Measurements from ENCODE around the gene SETD3.

Gene SETD3

GRCh38 chr14:99451234-99451633 lies 29.4 kb downstream of the SETD3 start:
- DNase-seq = no peak

GRCh38 chr14:99450266-99450665 lies 30.4 kb downstream of the SETD3 start:
- no peak for DNase-seq

GRCh38 chr14:99447739-99448138 lies 32.9 kb downstream of the SETD3 start:
- DNase-seq = no peak

GRCh38 chr14:99445931-99446330 lies 34.7 kb downstream of the SETD3 start:
- no peak for DNase-seq

GRCh38 chr14:99441918-99442317 lies 38.7 kb downstream of the SETD3 start:
- DNase-seq = no peak

- DNase-seq = no peak
These were observed 39.3 kb downstream of the SETD3 start for GRCh38 chr14:99441157-99441870.

- DNase-seq = no peak
These were observed 40.4 kb downstream of the SETD3 start for GRCh38 chr14:99440278-99440677.

GRCh38 chr14:99437706-99438105 lies 43.0 kb downstream of the SETD3 start:
- no peak for DNase-seq

- peak; percentile 18 to 36 (median 21) for DNase-seq
These were observed 44.1 kb downstream of the SETD3 start for GRCh38 chr14:99436247-99437180.

GRCh38 chr14:99435327-99435726 lies 45.3 kb downstream of the SETD3 start:
- DNase-seq = no peak

- DNase-seq = no peak
These were observed 48.2 kb downstream of the SETD3 start for GRCh38 chr14:99432485-99432884.

GRCh38 chr14:99431986-99432385 lies 48.7 kb downstream of the SETD3 start:
- DNase-seq = no peak

GRCh38 chr14:99430491-99430890 lies 50.2 kb downstream of the SETD3 start:
- DNase-seq = no peak

- no peak for DNase-seq
These were observed 52.9 kb downstream of the SETD3 start for GRCh38 chr14:99427632-99428300.

GRCh38 chr14:99426813-99427346 lies 53.8 kb downstream of the SETD3 start:
- no peak for DNase-seq

GRCh38 chr14:99426265-99426664 lies 54.4 kb downstream of the SETD3 start:
- DNase-seq = no peak

- DNase-seq = no peak
These were observed 55.4 kb downstream of the SETD3 start for GRCh38 chr14:99425272-99425681.

- DNase-seq = no peak
These were observed 56.3 kb downstream of the SETD3 start for GRCh38 chr14:99424306-99424877.

- DNase-seq = no peak
These were observed 57.2 kb downstream of the SETD3 start for GRCh38 chr14:99423434-99423833.

- no peak for DNase-seq
These were observed 58.2 kb downstream of the SETD3 start for GRCh38 chr14:99422228-99423010.

- DNase-seq = no peak
These were observed 59.9 kb downstream of the SETD3 start for GRCh38 chr14:99420711-99421110.

GRCh38 chr14:99419905-99420304 lies 60.8 kb downstream of the SETD3 start:
- no peak for DNase-seq
